DND-41 (cell line): ENCODE results near the gene S100PBP.

Source experiments
- ATAC-seq: fragments of 200-7000 bp; cut with Tn5 transposase; 3 replicates; pipeline ENCODE4 v1.9.1; 2021; ENCODE audit warnings: low read depth; ENCODE audit not compliant: insufficient read depth
- DNase-seq: peaks from one replicate; pipeline ENCODE4 v3.0.0-alpha.2; 2020
- H2AFZ ChIP-seq: 2 replicates; pipeline ENCODE4 v1.6.0; 2012; ENCODE audit warnings: low read depth, low read length
- H3K27ac ChIP-seq: 2 replicates; pipeline ENCODE4 v1.5.1; 2012; ENCODE audit warnings: low read length, inconsistent platforms
- H3K27me3 ChIP-seq: fragments of 200-600 bp; sonication (generic); 2 replicates; pipeline ENCODE4 v1.6.0; 2012; ENCODE audit warnings: low read length, mild to moderate bottlenecking, inconsistent platforms; ENCODE audit not compliant: insufficient read depth, poor library complexity
- H3K36me3 ChIP-seq: 2 replicates; pipeline ENCODE4 v1.5.1; 2012; ENCODE audit warnings: low read length, inconsistent platforms; ENCODE audit not compliant: insufficient read depth
- H3K4me1 ChIP-seq: 2 replicates; pipeline ENCODE4 v1.5.1; 2012; ENCODE audit warnings: mild to moderate bottlenecking, low read length; ENCODE audit not compliant: insufficient read depth
- H3K4me2 ChIP-seq: 2 replicates; pipeline ENCODE4 v1.6.0; 2012; ENCODE audit warnings: mild to moderate bottlenecking, moderate library complexity, low read length, inconsistent platforms; ENCODE audit not compliant: insufficient read depth
- H3K4me3 ChIP-seq, 2 experiments: fragments of 200-600 bp in 1 of 2; shearing (Covaris generic) in 1 of 2; 2 replicates each; pipeline ENCODE4 v1.5.1; 2012 to 2016; ENCODE audit warnings: inconsistent platforms in 2 of 2, low read length in 2 of 2, mild to moderate bottlenecking in 2 of 2, low read depth in 1 of 2, moderate library complexity in 1 of 2
- H3K79me2 ChIP-seq: 2 replicates; pipeline ENCODE4 v1.6.0; 2012; ENCODE audit warnings: low read length, inconsistent platforms; ENCODE audit not compliant: insufficient read depth
- H3K9ac ChIP-seq: 2 replicates; pipeline ENCODE4 v1.6.0; 2012; ENCODE audit warnings: low read depth, mild to moderate bottlenecking, inconsistent platforms, low read length, moderate library complexity
- H3K9me3 ChIP-seq: 2 replicates; pipeline ENCODE4 v1.5.1; 2012; ENCODE audit warnings: low read length, moderate library complexity, mild to moderate bottlenecking, inconsistent platforms; ENCODE audit not compliant: insufficient read depth, severe bottlenecking
- H4K20me1 ChIP-seq: 2 replicates; pipeline ENCODE4 v1.6.0; 2012; ENCODE audit warnings: low read length; ENCODE audit not compliant: insufficient read depth
- CTCF ChIP-seq: IDR thresholded peaks from 2 replicates; pipeline ENCODE4 v1.5.1; 2012; ENCODE audit warnings: borderline replicate concordance, low read length, moderate library complexity, mild to moderate bottlenecking; ENCODE audit not compliant: poor library complexity, severe bottlenecking; ENCODE audit errors: extremely low read depth
- EZH2 ChIP-seq: IDR thresholded peaks from 3 replicates; pipeline ENCODE4 v1.6.1; 2012; ENCODE audit warnings: borderline replicate concordance, low read depth, mild to moderate bottlenecking, moderate library complexity, low read length, inconsistent platforms; ENCODE audit not compliant: severe bottlenecking

Gene S100PBP

GRCh38 chr1:32774464-32774808 lies 43.0 kb upstream of the S100PBP start:
- no peak for TF ChIP-seq CTCF
- no peak for TF ChIP-seq EZH2
- H3K4me2 ChIP-seq = no peak overlapping the region
- H3K79me2 ChIP-seq = no peaks in the 10 kb centered on the region
- H3K9ac ChIP-seq = no peak overlapping the region
- H4K20me1 ChIP-seq = peaks cover 26% of the 10 kb centered on the region
- H3K4me3 ChIP-seq = no peak overlapping the region
- no peaks in the 10 kb centered on the region for H3K4me1 ChIP-seq
- H3K27me3 ChIP-seq = no peaks in the 10 kb centered on the region
- no peak overlapping the region for H2AFZ ChIP-seq
- H3K36me3 ChIP-seq = peaks cover 54% of the 10 kb centered on the region
- H3K27ac ChIP-seq = no peak overlapping the region
- DNase-seq (no peak), ATAC-seq (0 out of 3 replicates have a peak, but pooled peaks have one; percentile 2)
- no peaks in the 10 kb centered on the region for H3K9me3 ChIP-seq

- no peak overlapping the region for H3K4me3 ChIP-seq
Measured at GRCh38 chr1:32774950-32775634, 42.4 kb upstream of the S100PBP start.

GRCh38 chr1:32775640-32776337 lies 41.7 kb upstream of the S100PBP start:
- H3K27me3 ChIP-seq = no peaks in the 10 kb centered on the region
- ATAC-seq = no peak
- no peak for DNase-seq
- no peaks in the 10 kb centered on the region for H3K79me2 ChIP-seq
- peaks cover 36% of the 10 kb centered on the region for H4K20me1 ChIP-seq
- H3K27ac ChIP-seq = no peak overlapping the region
- no peaks in the 10 kb centered on the region for H3K4me1 ChIP-seq
- H3K4me3 ChIP-seq = no peak overlapping the region
- H3K9ac ChIP-seq = no peak overlapping the region
- H3K36me3 ChIP-seq = peaks cover 68% of the 10 kb centered on the region
- no peak overlapping the region for H3K4me2 ChIP-seq
- no peak for TF ChIP-seq EZH2
- no peak for TF ChIP-seq CTCF
- no peaks in the 10 kb centered on the region for H3K9me3 ChIP-seq
- no peak overlapping the region for H2AFZ ChIP-seq

More at GRCh38 chr1:32774950-32775634, 42.4 kb upstream of the S100PBP start:
- H3K4me2 ChIP-seq = no peak overlapping the region
- H3K4me1 ChIP-seq = no peaks in the 10 kb centered on the region
- no peaks in the 10 kb centered on the region for H3K27me3 ChIP-seq
- H3K9me3 ChIP-seq = no peaks in the 10 kb centered on the region
- TF ChIP-seq CTCF (no peak), EZH2 (no peak)
- H2AFZ ChIP-seq = no peak overlapping the region
- no peak overlapping the region for H3K9ac ChIP-seq
- ATAC-seq (no peak), DNase-seq (no peak)
- H3K27ac ChIP-seq = no peak overlapping the region
- H4K20me1 ChIP-seq = peaks cover 29% of the 10 kb centered on the region
- peaks cover 61% of the 10 kb centered on the region for H3K36me3 ChIP-seq
- H3K79me2 ChIP-seq = no peaks in the 10 kb centered on the region
